Esophagus muscularis mucosa (tissue), 4 donors: ENCODE measurements around the gene CYSLTR2. TPM values are rescaled to one million over a fixed set of nuclear protein-coding genes. Genes with fewer than 3 reads are reported as not detected.

Experiments
- DNase-seq: peaks from one replicate; pipeline ENCODE4 v3.0.0-alpha.2; 2017; ENCODE audit errors: extremely low spot score
- H3K27ac ChIP-seq, 4 donors: fragments of 200-600 bp; sonication (generic); replicated peaks in 1 of 4; 1 replicate in 3 of 4; 2 replicates in 1 of 4; pipeline ENCODE4 v1.5.1; 2016 to 2019; ENCODE audit warnings: mild to moderate bottlenecking in 1 of 4
- H3K27me3 ChIP-seq, 4 donors: fragments of 200-600 bp; sonication (generic); one replicate each; pipeline versions ENCODE4 v1.5.1 to v1.6.0; 2016 to 2019
- H3K36me3 ChIP-seq, 4 donors: fragments of 200-600 bp; sonication (generic); one replicate each; pipeline ENCODE4 v1.5.1; 2016 to 2019
- H3K4me1 ChIP-seq, 4 donors: fragments of 200-600 bp; sonication (generic); one replicate each; pipeline ENCODE4 v1.5.1; 2016 to 2019
- H3K4me3 ChIP-seq, 4 donors: fragments of 200-600 bp; sonication (generic); 1 replicate in 2 of 4; 2 replicates in 2 of 4; pipeline ENCODE4 v1.5.1; 2016 to 2019; ENCODE audit warnings: mild to moderate bottlenecking in 4 of 4, moderate library complexity in 1 of 4
- H3K9me3 ChIP-seq, 4 donors: fragments of 200-600 bp; sonication (generic); 1 replicate in 3 of 4; 2 replicates in 1 of 4; pipeline ENCODE4 v1.5.1; 2016 to 2019
- CTCF ChIP-seq, 3 experiments: fragments of 200-600 bp in 2 of 3; fragments of 450-650 bp in 1 of 3; sonication (generic) in 2 of 3; IDR thresholded peaks; one replicate each; pipeline ENCODE4 v1.5.1; 2017 to 2019; ENCODE audit warnings: antibody characterized with exemption in 3 of 3, mild to moderate bottlenecking in 2 of 3, moderate library complexity in 1 of 3
- EP300 ChIP-seq: sonication (generic); formaldehyde crosslinking; IDR thresholded peaks from one replicate; pipeline ENCODE4 v1.6.1; 2017; ENCODE audit warnings: antibody characterized with exemption
- POLR2A ChIP-seq: fragments of 450-650 bp; IDR thresholded peaks from one replicate; pipeline ENCODE4 v1.6.1; 2017; ENCODE audit warnings: antibody characterized with exemption, moderate library complexity, mild to moderate bottlenecking, low read depth
- POLR2AphosphoS5 ChIP-seq, 2 donors: sonication (generic); formaldehyde crosslinking; IDR thresholded peaks; one replicate each; pipeline ENCODE4 v1.6.1; 2017; ENCODE audit warnings: antibody characterized with exemption in 2 of 2
- WGBS: methylation state at CpG from one replicate; pipeline ENCODE4 v1.1.5; 2018; 5-methylcytosine and 5-hydroxymethylcytosine counted together
- intact Hi-C: fragments of 100-400 bp; cut with DNase I; formaldehyde crosslinking; loops from one replicate; pipeline ENCODE4 v1.15.1; 2023
- total RNA-seq, 4 donors: library from RNA; depleted of rRNA; stranded (reverse); fragments of >200 nt; gene quantifications; one replicate each; pipeline versions ENCODE4 v1.1.0 to v1.2.1, GENCODE V29; 2016

Gene CYSLTR2
- total RNA-seq, 4 donors from 2014 or later, result 0.83 to 4.2 (median 1.2) TPM

GRCh38 chr13:48629277-48629676 is 24.5 kb upstream of the CYSLTR2 start:
- peak; percentile 53 for DNase-seq
- no peaks in the 10 kb centered on the region for H3K27me3 ChIP-seq
- peaks cover 0 to 4% (median 2%) of the 10 kb centered on the region in 4 donors for H3K9me3 ChIP-seq
- intact Hi-C loops, result no loop called here
- TF ChIP-seq POLR2AphosphoS5 (IDR thresholded peaks at IDR 0.05), result no peak
- TF ChIP-seq POLR2A, result no peak
- TF ChIP-seq CTCF (IDR thresholded peaks at IDR 0.05), result no peak
- TF ChIP-seq EP300, result no peak
- peaks cover 3 to 18% (median 10%) of the 10 kb centered on the region in 4 donors for H3K4me1 ChIP-seq
- H3K36me3 ChIP-seq, result no peaks in the 10 kb centered on the region
- H3K4me3 ChIP-seq, result no peak overlapping the region
- H3K27ac ChIP-seq, result no peak overlapping the region
- over 99% methylated on average over 4 of the region's 4 CpGs for WGBS

DNA sequence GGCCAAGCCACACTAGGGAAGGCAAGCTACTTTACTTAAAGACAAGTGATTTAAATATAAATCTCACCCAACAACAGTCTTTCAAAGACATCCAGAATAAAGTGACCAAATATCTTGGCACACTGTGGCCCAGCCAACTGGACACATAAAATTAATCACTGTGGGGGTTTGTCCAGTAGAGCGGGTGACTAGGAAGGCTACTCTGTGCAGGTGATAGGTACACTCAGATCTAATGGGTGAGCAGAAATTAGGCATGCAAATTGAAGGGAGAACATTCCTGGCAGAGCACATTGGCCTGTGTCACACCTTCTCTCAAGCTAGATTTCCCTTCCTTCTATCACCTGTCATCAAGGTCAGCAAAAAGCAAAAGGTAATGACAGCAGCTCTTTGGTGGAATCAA is 23.4 kb upstream of the CYSLTR2 start:
- Histone ChIP-seq H3K9me3 (peaks cover 0 to 12% (median 6%) of the 10 kb centered on the region in 4 donors), H3K36me3 (no peaks in the 10 kb centered on the region), H3K27ac (no peak overlapping the region), H3K4me1 (peaks cover 3 to 15% (median 10%) of the 10 kb centered on the region in 4 donors), H3K27me3 (no peaks in the 10 kb centered on the region), H3K4me3 (no peak overlapping the region)
- WGBS, result 100% methylated on average over 1 of the region's 1 CpG
- DNase-seq, result peak; percentile 82
- intact Hi-C loops, result no loop called here
- TF ChIP-seq POLR2A (no peak), CTCF (IDR thresholded peaks at IDR 0.05) (no peak), EP300 (no peak), POLR2AphosphoS5 (IDR thresholded peaks at IDR 0.05) (no peak)

DNA sequence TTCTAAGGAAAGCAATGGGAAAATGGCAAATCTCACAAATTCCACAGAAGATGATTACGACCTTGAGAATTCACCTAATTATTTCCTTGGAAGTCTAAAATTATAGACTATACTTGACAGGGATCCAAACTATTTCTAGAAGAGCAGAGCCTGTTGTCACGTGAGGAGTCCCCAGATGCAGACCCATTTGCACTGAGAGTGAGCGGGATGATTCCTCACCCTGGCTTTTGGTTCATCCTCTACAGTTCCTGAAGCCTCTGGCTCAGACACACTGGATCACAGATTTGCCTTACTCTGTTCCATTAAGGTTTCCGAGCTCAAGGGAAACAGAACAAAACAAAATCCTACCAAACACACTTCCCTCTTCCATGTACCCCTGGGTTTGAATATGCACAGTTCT is 23.0 kb upstream of the CYSLTR2 start:
- Histone ChIP-seq H3K27me3 (no peaks in the 10 kb centered on the region), H3K4me3 (no peak overlapping the region), H3K36me3 (no peaks in the 10 kb centered on the region), H3K27ac (no peak overlapping the region), H3K4me1 (peaks cover 3 to 14% (median 8%) of the 10 kb centered on the region in 4 donors), H3K9me3 (peaks cover 0 to 17% (median 7%) of the 10 kb centered on the region in 4 donors)
- TF ChIP-seq POLR2A (no peak), CTCF (IDR thresholded peaks at IDR 0.05) (no peak), POLR2AphosphoS5 (IDR thresholded peaks at IDR 0.05) (no peak), EP300 (no peak)
- intact Hi-C loops, result no loop called here
- WGBS, result 67% methylated on average over 4 of the region's 4 CpGs
- peak; percentile 45 for DNase-seq

DNA sequence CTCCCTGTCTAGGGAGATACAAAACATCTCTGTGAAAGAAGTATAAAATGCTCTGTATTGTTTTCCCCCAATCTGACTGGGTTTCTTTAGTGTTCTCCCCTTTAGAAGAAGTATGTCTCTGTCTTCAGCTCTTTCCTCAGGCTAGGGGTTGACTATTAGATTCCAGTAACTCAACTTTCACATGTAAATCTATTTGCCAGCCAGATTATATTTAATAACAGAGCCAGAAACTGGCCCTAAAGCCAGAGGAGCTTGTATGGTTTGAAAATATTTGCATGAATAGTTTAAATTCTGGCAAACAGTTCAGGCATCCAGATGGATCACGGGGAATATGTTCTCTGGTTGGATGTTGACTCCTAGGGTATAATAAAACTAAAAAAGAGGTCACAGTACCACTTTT is 22.3 kb upstream of the CYSLTR2 start:
- no peaks in the 10 kb centered on the region for H3K27me3 ChIP-seq
- H3K9me3 ChIP-seq, result peaks cover 0 to 24% (median 12%) of the 10 kb centered on the region in 4 donors
- H3K36me3 ChIP-seq, result no peaks in the 10 kb centered on the region
- 44% methylated on average over 1 of the region's 1 CpG for WGBS
- intact Hi-C loops, result no loop called here
- no peak for DNase-seq
- TF ChIP-seq POLR2AphosphoS5 (IDR thresholded peaks at IDR 0.05), result no peak
- TF ChIP-seq POLR2A, result no peak
- no peak for TF ChIP-seq EP300
- no peak for TF ChIP-seq CTCF (IDR thresholded peaks at IDR 0.05)
- no peak overlapping the region for H3K4me3 ChIP-seq
- peaks cover 3 to 14% (median 8%) of the 10 kb centered on the region in 4 donors for H3K4me1 ChIP-seq
- no peak overlapping the region for H3K27ac ChIP-seq

GRCh38 chr13:48633700-48634099 is 20.0 kb upstream of the CYSLTR2 start:
- Histone ChIP-seq H3K27ac (no peak overlapping the region), H3K36me3 (no peaks in the 10 kb centered on the region), H3K27me3 (no peaks in the 10 kb centered on the region), H3K4me3 (no peak overlapping the region), H3K4me1 (peaks cover 3 to 14% (median 8%) of the 10 kb centered on the region in 4 donors), H3K9me3 (peaks cover 0 to 27% (median 13%) of the 10 kb centered on the region in 4 donors)
- no peak for DNase-seq
- intact Hi-C loops, result no loop called here
- WGBS, result 89% methylated on average over 3 of the region's 3 CpGs
- no peak for TF ChIP-seq EP300
- TF ChIP-seq CTCF (IDR thresholded peaks at IDR 0.05), result no peak
- TF ChIP-seq POLR2AphosphoS5 (IDR thresholded peaks at IDR 0.05), result no peak
- no peak for TF ChIP-seq POLR2A
